Measurements from ENCODE around the gene MRPL2. TPM values are rescaled to one million over a fixed set of nuclear protein-coding genes. Genes with fewer than 3 reads are reported as not detected.

Gene MRPL2
- total RNA-seq, 4 donors from 2014 or later, result 17.3 to 35.4 (median 21.2) TPM

GRCh38 chr6:43037706-43038105 is 21.5 kb downstream of the MRPL2 start:
- TF ChIP-seq POLR2AphosphoS5 (IDR thresholded peaks at IDR 0.05), result no peak
- no peak for TF ChIP-seq EP300 (IDR thresholded peaks at IDR 0.05)
- TF ChIP-seq POLR2A (IDR thresholded peaks at IDR 0.05), result no peak
- no peak for TF ChIP-seq CTCF (IDR thresholded peaks at IDR 0.05)
- 94% methylated on average over 2 of the region's 9 CpGs; no CpG with 5 or more reads in 1 of the 2 donors for WGBS, 2 donors (ENCODE audit: low coverage in 1 of 2)
- no peaks in the 10 kb centered on the region for H3K9me3 ChIP-seq
- peaks cover 0 to 13% (median 0%) of the 10 kb centered on the region in 3 donors for H3K4me1 ChIP-seq
- no peak for ATAC-seq
- H3K4me3 ChIP-seq, result no peak overlapping the region
- no peak overlapping the region for H3K27ac ChIP-seq
- no peaks in the 10 kb centered on the region for H3K27me3 ChIP-seq
- H3K36me3 ChIP-seq, result peaks cover 0 to 94% of the 10 kb centered on the region in 2 donors

- TF ChIP-seq EP300 (IDR thresholded peaks at IDR 0.05) (no peak), POLR2AphosphoS5 (IDR thresholded peaks at IDR 0.05) (no peak), CTCF (IDR thresholded peaks at IDR 0.05) (no peak), POLR2A (IDR thresholded peaks at IDR 0.05) (no peak)
- H3K27me3 ChIP-seq, result no peaks in the 10 kb centered on the region
- no peak overlapping the region for H3K4me3 ChIP-seq
- no peak overlapping the region for H3K27ac ChIP-seq
- H3K36me3 ChIP-seq, result peaks cover 0 to 94% of the 10 kb centered on the region in 2 donors
- peaks cover 0 to 13% (median 0%) of the 10 kb centered on the region in 3 donors for H3K4me1 ChIP-seq
- H3K9me3 ChIP-seq, result no peaks in the 10 kb centered on the region
- ATAC-seq, result no peak
- WGBS, 2 donors (ENCODE audit: low coverage in 1 of 2), result 63 to 84% methylated on average over 3 to 4 of the region's 5 CpGs
Observed at GRCh38 chr6:43037197-43037596, 22.0 kb downstream of the MRPL2 start.

- WGBS, 2 donors (ENCODE audit: low coverage in 1 of 2), result 85 to 94% methylated on average over 3 to 4 of the region's 9 CpGs
- Histone ChIP-seq H3K27ac (no peak overlapping the region), H3K4me3 (no peak overlapping the region), H3K36me3 (peaks cover 0 to 96% of the 10 kb centered on the region in 2 donors), H3K27me3 (no peaks in the 10 kb centered on the region), H3K4me1 (peaks cover 0 to 13% (median 0%) of the 10 kb centered on the region in 3 donors), H3K9me3 (no peaks in the 10 kb centered on the region)
- TF ChIP-seq EP300 (IDR thresholded peaks at IDR 0.05) (no peak), POLR2A (IDR thresholded peaks at IDR 0.05) (no peak), CTCF (IDR thresholded peaks at IDR 0.05) (no peak), POLR2AphosphoS5 (IDR thresholded peaks at IDR 0.05) (no peak)
- ATAC-seq, result no peak
Observed at GRCh38 chr6:43036712-43037111, 22.5 kb downstream of the MRPL2 start.

GRCh38 chr6:43035495-43036194 is 23.6 kb downstream of the MRPL2 start:
- no peaks in the 10 kb centered on the region for H3K27me3 ChIP-seq
- ATAC-seq, result no peak
- 15 to 100% methylated on average over 1 to 2 of the region's 4 CpGs for WGBS, 2 donors (ENCODE audit: low coverage in 1 of 2)
- peak overlapping the region in 2 of 4 donors; percentile 2 to 40 for H3K27ac ChIP-seq
- TF ChIP-seq POLR2AphosphoS5 (IDR thresholded peaks at IDR 0.05), result no peak
- no peak for TF ChIP-seq CTCF (IDR thresholded peaks at IDR 0.05)
- TF ChIP-seq EP300 (IDR thresholded peaks at IDR 0.05), result no peak
- H3K4me3 ChIP-seq, result no peak overlapping the region
- H3K9me3 ChIP-seq, result no peaks in the 10 kb centered on the region
- peaks cover 0 to 97% of the 10 kb centered on the region in 2 donors for H3K36me3 ChIP-seq
- H3K4me1 ChIP-seq, result peaks cover 0 to 13% (median 0%) of the 10 kb centered on the region in 3 donors

GRCh38 chr6:43034190-43034525 is 25.1 kb downstream of the MRPL2 start:
- TF ChIP-seq POLR2AphosphoS5 (IDR thresholded peaks at IDR 0.05), result no peak
- no peak overlapping the region for H3K27ac ChIP-seq
- H3K9me3 ChIP-seq, result no peaks in the 10 kb centered on the region
- H3K36me3 ChIP-seq, result peaks cover 2 to 98% of the 10 kb centered on the region in 2 donors
- WGBS, 2 donors (ENCODE audit: low coverage in 1 of 2), result 67% methylated on average over 1 of the region's 2 CpGs; no CpG with 5 or more reads in 1 of the 2 donors
- ATAC-seq, result no peak
- peaks cover 0 to 13% (median 0%) of the 10 kb centered on the region in 3 donors for H3K4me1 ChIP-seq
- no peak overlapping the region for H3K4me3 ChIP-seq
- H3K27me3 ChIP-seq, result no peaks in the 10 kb centered on the region
